HG03095 (cell line): ENCODE results near the gene GLO1.
A peak's percentile ranks its signal among the peaks of the same experiment; 100 is the strongest.

Experiments
- ATAC-seq: cut with Tn5 transposase; IDR thresholded peaks from one replicate; pipeline ENCODE4 v1.9.1; 2021; ENCODE audit warnings: moderate library complexity; ENCODE audit not compliant: unreplicated experiment

The GLO1 gene

GRCh38 chr6:38673397-38674165 lies 29.4 kb downstream of the GLO1 start:
- no peak for ATAC-seq

GRCh38 chr6:38671885-38672467 lies 31.0 kb downstream of the GLO1 start:
- ATAC-seq, result peak; percentile 59

- ATAC-seq, result no peak
These were observed 44.4 kb downstream of the GLO1 start for GRCh38 chr6:38658418-38659167.

- no peak for ATAC-seq
These were observed 46.0 kb downstream of the GLO1 start for GRCh38 chr6:38656896-38657295.

- no peak for ATAC-seq
These were observed 48.7 kb downstream of the GLO1 start for GRCh38 chr6:38654263-38654662.

GRCh38 chr6:38651121-38651784 lies 51.7 kb downstream of the GLO1 start:
- no peak for ATAC-seq

- ATAC-seq, result no peak
These were observed 52.7 kb downstream of the GLO1 start for GRCh38 chr6:38650207-38650752.

- no peak for ATAC-seq
These were observed 53.2 kb downstream of the GLO1 start for GRCh38 chr6:38649744-38650143.

GRCh38 chr6:38648629-38649028 lies 54.3 kb downstream of the GLO1 start:
- ATAC-seq, result no peak

- ATAC-seq, result no peak
These were observed 56.6 kb downstream of the GLO1 start for GRCh38 chr6:38646166-38646878.

GRCh38 chr6:38644951-38645350 lies 58.0 kb downstream of the GLO1 start:
- no peak for ATAC-seq

- ATAC-seq, result peak; percentile 15
These were observed 62.6 kb downstream of the GLO1 start for GRCh38 chr6:38640216-38640909.

GRCh38 chr6:38639498-38640215 lies 63.3 kb downstream of the GLO1 start, which contains the start of gene BTBD9:
TSS of gene BTBD9 (minus strand) at chr6:38639929.
- peak; percentile 76 for ATAC-seq

GRCh38 chr6:38638941-38639497 lies 63.9 kb downstream of the GLO1 start:
- peak; percentile 30 for ATAC-seq

- no peak for ATAC-seq
These were observed 65.2 kb downstream of the GLO1 start for GRCh38 chr6:38637756-38638155.

GRCh38 chr6:38636027-38636426 lies 66.9 kb downstream of the GLO1 start:
- no peak for ATAC-seq

GRCh38 chr6:38634518-38634917 lies 68.4 kb downstream of the GLO1 start:
- no peak for ATAC-seq

- no peak for ATAC-seq
These were observed 70.5 kb downstream of the GLO1 start for GRCh38 chr6:38632490-38632889.
